SK-N-MC (cell line): ENCODE measurements around the gene PITX2.

Source experiments
- EZH2 ChIP-seq: fragments of 200-600 bp; sonication (generic); IDR thresholded peaks from one replicate; pipeline ENCODE4 v1.6.1; 2017; ENCODE audit warnings: antibody characterized with exemption
- POLR2AphosphoS5 ChIP-seq: IDR thresholded peaks from 2 replicates; pipeline ENCODE4 v1.6.1; 2012; ENCODE audit warnings: mild to moderate bottlenecking, low read depth, low read length, borderline replicate concordance

DNA sequence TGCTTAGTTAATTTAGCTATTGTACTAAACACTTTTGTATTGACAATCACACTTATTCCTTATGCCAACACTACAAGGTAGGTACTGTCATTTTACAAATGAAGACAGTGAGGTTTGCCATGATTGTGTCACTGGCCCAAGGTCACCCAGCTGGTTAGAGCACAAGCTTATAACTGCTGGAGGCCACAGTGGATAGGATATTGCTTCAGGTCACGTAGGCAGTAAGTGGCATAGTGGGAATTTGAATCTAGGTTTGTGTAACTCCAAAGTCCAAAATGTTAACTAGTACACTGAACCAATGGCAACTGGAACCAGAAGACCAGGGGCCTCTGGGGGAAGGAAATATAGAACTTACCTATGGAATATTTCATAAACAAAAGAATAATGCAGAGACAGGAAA lies 21.1 kb upstream of the PITX2 start:
- TF ChIP-seq POLR2AphosphoS5 (no peak), EZH2 (no peak)
